ENCODE measurements around the gene MACROD2.

DNA sequence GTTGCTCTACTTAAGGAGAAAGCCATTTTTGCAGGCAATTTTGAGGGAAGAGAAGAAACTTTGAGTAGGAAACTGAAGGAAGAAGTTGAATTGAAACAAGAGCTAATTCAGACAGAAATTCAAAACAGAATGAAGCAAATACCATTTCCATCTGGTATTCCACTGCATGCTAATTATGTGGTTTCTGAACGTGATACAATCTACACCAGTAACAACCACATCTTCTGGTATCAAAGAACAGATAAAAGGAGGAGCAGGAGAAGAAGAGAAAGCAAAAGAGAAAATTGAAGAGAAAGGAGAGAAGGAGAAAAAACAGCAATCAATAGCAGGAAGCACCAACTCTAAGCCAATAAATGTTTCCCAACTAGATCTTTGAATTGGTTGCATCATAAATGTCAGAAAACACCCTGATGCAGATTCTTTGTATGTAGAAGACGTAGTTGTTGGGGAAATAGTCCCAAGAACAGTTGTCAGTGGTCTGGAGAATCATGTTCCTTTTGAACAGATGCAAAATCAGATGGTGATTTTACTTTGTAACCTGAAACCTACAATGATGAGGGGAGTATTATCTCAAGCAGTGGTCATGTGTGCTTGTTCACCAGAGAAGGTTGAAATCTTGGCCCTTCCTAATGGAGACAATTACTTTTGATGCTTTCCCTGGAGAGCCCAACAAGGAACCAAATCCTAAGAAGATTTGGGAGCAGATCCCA lies 132.4 kb downstream of the MACROD2 start:
- TF ChIP-seq, protein P1, sequence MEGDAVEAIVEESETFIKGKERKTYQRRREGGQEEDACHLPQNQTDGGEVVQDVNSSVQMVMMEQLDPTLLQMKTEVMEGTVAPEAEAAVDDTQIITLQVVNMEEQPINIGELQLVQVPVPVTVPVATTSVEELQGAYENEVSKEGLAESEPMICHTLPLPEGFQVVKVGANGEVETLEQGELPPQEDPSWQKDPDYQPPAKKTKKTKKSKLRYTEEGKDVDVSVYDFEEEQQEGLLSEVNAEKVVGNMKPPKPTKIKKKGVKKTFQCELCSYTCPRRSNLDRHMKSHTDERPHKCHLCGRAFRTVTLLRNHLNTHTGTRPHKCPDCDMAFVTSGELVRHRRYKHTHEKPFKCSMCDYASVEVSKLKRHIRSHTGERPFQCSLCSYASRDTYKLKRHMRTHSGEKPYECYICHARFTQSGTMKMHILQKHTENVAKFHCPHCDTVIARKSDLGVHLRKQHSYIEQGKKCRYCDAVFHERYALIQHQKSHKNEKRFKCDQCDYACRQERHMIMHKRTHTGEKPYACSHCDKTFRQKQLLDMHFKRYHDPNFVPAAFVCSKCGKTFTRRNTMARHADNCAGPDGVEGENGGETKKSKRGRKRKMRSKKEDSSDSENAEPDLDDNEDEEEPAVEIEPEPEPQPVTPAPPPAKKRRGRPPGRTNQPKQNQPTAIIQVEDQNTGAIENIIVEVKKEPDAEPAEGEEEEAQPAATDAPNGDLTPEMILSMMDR (conservative IDR thresholded peaks at IDR 0.05; ENCODE audit: low read depth, low read length): no peak
- no peak for TF ChIP-seq RAD21 (IDR thresholded peaks at IDR 0.05; ENCODE audit: low read length)

All from IMR-90 (cell line).